T-helper 1 cell treated with Interleukin-12 subunit alpha and Interleukin-12 subunit beta and Interleukin-4 antibody, amounts not matched to agents 30 μg/mL and 1 μg/mL, for 36 hours (primary cell): ENCODE measurements around the gene SLFN5.

Experiments
- H3K27ac Mint-ChIP-seq: one replicate; pipeline ENCODE4 v1.8.0; 2021; ENCODE audit warnings: mild to moderate bottlenecking, mixed read lengths
- H3K27me3 Mint-ChIP-seq: one replicate; pipeline ENCODE4 v1.8.0; 2021; ENCODE audit warnings: low read depth, mixed read lengths
- H3K36me3 Mint-ChIP-seq: one replicate; pipeline ENCODE4 v1.8.0; 2021; ENCODE audit warnings: low read depth, mixed read lengths
- H3K4me1 Mint-ChIP-seq: one replicate; pipeline ENCODE4 v1.8.0; 2021; ENCODE audit warnings: low read depth, mixed read lengths
- H3K4me3 Mint-ChIP-seq: one replicate; pipeline ENCODE4 v1.8.0; 2021; ENCODE audit warnings: mild to moderate bottlenecking, moderate library complexity, mixed read lengths
- H3K9me3 Mint-ChIP-seq: one replicate; pipeline ENCODE4 v1.8.0; 2021; ENCODE audit warnings: mixed read lengths

The SLFN5 gene

GRCh38 chr17:35322749-35323148 is 79.9 kb downstream of the SLFN5 start:
- Mint-ChIP-seq H3K36me3 (peaks cover 53% of the 10 kb centered on the region), H3K27me3 (peaks cover 10% of the 10 kb centered on the region), H3K27ac (no peak overlapping the region), H3K9me3 (peaks cover 27% of the 10 kb centered on the region), H3K4me3 (no peak overlapping the region), H3K4me1 (peaks cover 10% of the 10 kb centered on the region)
